K562 (cell line): ENCODE results near the gene PPIF.

Experiments used
- BDP1 ChIP-seq: IDR thresholded peaks from 3 replicates; pipeline ENCODE4 v1.6.1; 2011; ENCODE audit not compliant: insufficient read length, insufficient read depth
- FOSL1 ChIP-seq: fragments of 200-800 bp; sonication (Bioruptor generic); conservative IDR thresholded peaks from 2 replicates; pipeline ENCODE4 v1.6.1; 2016; ENCODE audit warnings: missing genetic modification characterization, missing compliant biosample characterization
- HCFC1 ChIP-seq: IDR thresholded peaks from 2 replicates; pipeline ENCODE4 v1.6.1; 2012; ENCODE audit warnings: low read depth, low read length, improper control_type of control experiment
- KLF6 ChIP-seq: fragments of 250-450 bp; sonication (Bioruptor Pico); IDR thresholded peaks from 2 replicates; pipeline ENCODE4 v1.4.0; 2020; ENCODE audit warnings: mild to moderate bottlenecking, moderate library complexity, borderline replicate concordance
- POLR2A ChIP-seq: fragments of 450-650 bp; conservative IDR thresholded peaks from 2 replicates; pipeline ENCODE4 v1.6.1; 2016
- POLR2AphosphoS5 ChIP-seq: IDR thresholded peaks from 2 replicates; pipeline ENCODE4 v1.6.1; 2011; ENCODE audit warnings: mild to moderate bottlenecking, low read depth, low read length, moderate library complexity; ENCODE audit not compliant: control insufficient read depth, insufficient read depth
- SMAD4 ChIP-seq: fragments of 250-450 bp; sonication (Bioruptor Pico); conservative IDR thresholded peaks from 2 replicates; pipeline ENCODE4 v1.8.0; 2021; ENCODE audit warnings: inconsistent platforms, mild to moderate bottlenecking, moderate library complexity
- USF2 ChIP-seq: sonication (generic); formaldehyde crosslinking; IDR thresholded peaks from 2 replicates; pipeline ENCODE4 v1.5.0; 2020; ENCODE audit warnings: missing genetic modification reagents
- ZNF24 ChIP-seq: fragments of 450-650 bp; IDR thresholded peaks from 2 replicates; pipeline ENCODE4 v1.6.1; 2016
- TF ChIP-seq, protein P1 (sequence below), 3 experiments: IDR thresholded peaks in 2 of 3; conservative IDR thresholded peaks in 1 of 3; 2 replicates each; pipeline ENCODE4 v1.5.1; 2011 to 2012; ENCODE audit warnings: low read length in 3 of 3, mild to moderate bottlenecking in 3 of 3, control low read depth in 2 of 3, improper control_type of control experiment in 1 of 3, inconsistent platforms in 1 of 3, low read depth in 1 of 3, mixed read lengths in 1 of 3, moderate library complexity in 1 of 3; ENCODE audit not compliant: insufficient read depth in 2 of 3
- TF ChIP-seq, protein P2 (sequence below), 2 experiments: fragments of 250-450 bp in 1 of 2; fragments of 450-650 bp in 1 of 2; sonication (Bioruptor Pico) in 1 of 2; IDR thresholded peaks; 2 replicates each; pipeline versions ENCODE4 v1.6.1 to v1.8.0; 2016 to 2021; ENCODE audit warnings: mild to moderate bottlenecking in 2 of 2, moderate library complexity in 2 of 2, missing compliant biosample characterization in 1 of 2, missing genetic modification characterization in 1 of 2

DNA sequence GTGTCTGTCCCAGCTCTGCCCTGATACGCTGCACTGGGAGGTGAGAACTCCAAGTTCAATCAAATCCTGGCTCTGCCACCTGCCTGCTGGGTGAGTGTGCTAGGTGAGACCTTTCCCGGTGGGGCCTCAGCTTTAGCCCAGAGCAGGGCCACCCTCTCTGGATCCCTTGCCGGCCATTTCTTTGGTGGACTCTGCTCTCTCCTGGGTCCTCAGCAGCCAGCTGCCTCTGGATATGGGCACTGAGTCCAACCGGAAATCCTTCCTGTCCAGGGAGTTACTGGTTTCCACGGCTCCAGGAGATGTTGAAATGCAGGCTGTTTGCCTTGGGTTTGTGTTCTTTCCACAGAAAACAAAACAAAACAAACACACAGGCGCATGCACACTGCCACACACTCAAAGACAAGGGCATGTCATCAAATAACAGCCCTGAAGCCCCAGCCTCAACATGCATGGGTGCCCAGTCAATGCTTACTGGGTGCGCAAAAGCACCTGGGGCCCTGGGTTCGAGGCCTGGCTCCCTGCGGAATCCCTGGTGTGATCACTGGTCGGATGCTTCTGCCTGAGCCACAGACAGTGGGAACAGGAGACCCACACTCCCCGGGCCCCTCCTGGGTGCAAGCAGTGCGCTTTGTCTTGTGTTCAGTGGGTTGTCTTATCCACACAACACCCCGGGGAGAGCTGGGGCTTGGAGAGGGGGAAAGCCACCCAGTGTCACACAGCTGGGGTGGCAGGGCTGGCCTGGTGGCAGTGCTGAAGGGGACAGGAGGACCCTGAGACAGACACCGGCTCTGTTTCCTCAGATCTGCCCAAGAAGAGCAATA is 33.1 kb downstream of the PPIF start:
- TF ChIP-seq, protein P1, sequence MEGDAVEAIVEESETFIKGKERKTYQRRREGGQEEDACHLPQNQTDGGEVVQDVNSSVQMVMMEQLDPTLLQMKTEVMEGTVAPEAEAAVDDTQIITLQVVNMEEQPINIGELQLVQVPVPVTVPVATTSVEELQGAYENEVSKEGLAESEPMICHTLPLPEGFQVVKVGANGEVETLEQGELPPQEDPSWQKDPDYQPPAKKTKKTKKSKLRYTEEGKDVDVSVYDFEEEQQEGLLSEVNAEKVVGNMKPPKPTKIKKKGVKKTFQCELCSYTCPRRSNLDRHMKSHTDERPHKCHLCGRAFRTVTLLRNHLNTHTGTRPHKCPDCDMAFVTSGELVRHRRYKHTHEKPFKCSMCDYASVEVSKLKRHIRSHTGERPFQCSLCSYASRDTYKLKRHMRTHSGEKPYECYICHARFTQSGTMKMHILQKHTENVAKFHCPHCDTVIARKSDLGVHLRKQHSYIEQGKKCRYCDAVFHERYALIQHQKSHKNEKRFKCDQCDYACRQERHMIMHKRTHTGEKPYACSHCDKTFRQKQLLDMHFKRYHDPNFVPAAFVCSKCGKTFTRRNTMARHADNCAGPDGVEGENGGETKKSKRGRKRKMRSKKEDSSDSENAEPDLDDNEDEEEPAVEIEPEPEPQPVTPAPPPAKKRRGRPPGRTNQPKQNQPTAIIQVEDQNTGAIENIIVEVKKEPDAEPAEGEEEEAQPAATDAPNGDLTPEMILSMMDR (IDR thresholded peaks at IDR 0.05 in 2 of 3, conservative IDR thresholded peaks at IDR 0.05 in 1 of 3; ENCODE audit: insufficient read depth in 2 of 3, low read depth in 1 of 3, low read length in 3 of 3): no peak
- TF ChIP-seq BDP1: no peak
- TF ChIP-seq POLR2AphosphoS5: no peak
- TF ChIP-seq USF2 (CRISPR knock-in tag): no peak
- TF ChIP-seq KLF6 (CRISPR knock-in tag): no peak
- TF ChIP-seq, protein P2, sequence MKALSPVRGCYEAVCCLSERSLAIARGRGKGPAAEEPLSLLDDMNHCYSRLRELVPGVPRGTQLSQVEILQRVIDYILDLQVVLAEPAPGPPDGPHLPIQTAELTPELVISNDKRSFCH (CRISPR knock-in tag; IDR thresholded peaks at IDR 0.05): no peak
- TF ChIP-seq, protein P2 (tag; IDR thresholded peaks at IDR 0.05): no peak
- no peak for TF ChIP-seq POLR2A
- no peak for TF ChIP-seq FOSL1 (tag)
- no peak for TF ChIP-seq SMAD4 (CRISPR knock-in tag)
- TF ChIP-seq ZNF24: no peak
- no peak for TF ChIP-seq HCFC1
